H1 (cell line): Measurements from ENCODE around the gene POP7. TPM values are rescaled to one million over a fixed set of nuclear protein-coding genes. Genes with fewer than 3 reads are reported as not detected.
"Not testable (repeated sequence)": the region's sequence is repeated elsewhere in the genome, so short reads cannot be mapped to it uniquely, and the experiment has no call there.

Source experiments
- CTCF ChIA-PET: fragments of 300-600 bp; sonication (Branson Sonifier 250); formaldehyde crosslinking; loops from one replicate; lab custom pipeline; 2021; ENCODE audit not compliant: partially characterized antibody; lab: Charles Lee
- POLR2A ChIA-PET: fragments of 300-600 bp; sonication (Branson Sonifier 250); formaldehyde crosslinking; loops from one replicate; lab custom pipeline; 2021; ENCODE audit warnings: inconsistent platforms; ENCODE audit not compliant: partially characterized antibody; lab: Charles Lee
- DNase-seq, 2 experiments: peaks; one replicate each; pipeline versions ENCODE4 v3.0.0 to v3.0.0-alpha.2; 2010 to 2022; ENCODE audit warnings: low spot score in 2 of 2, low read depth in 1 of 2, mixed read lengths in 1 of 2
- FAIRE-seq: peaks from 2 replicates; lab custom pipeline; 2011; peaks lifted over from hg19 to GRCh38; lab: Jason Lieb, UNC
- H2AFZ ChIP-seq: 2 replicates; pipeline ENCODE4 v1.8.1; 2012; ENCODE audit warnings: low read length, inconsistent platforms
- H2AK5ac ChIP-seq: 2 replicates; pipeline ENCODE4 v1.6.1; 2013; ENCODE audit warnings: low read depth, low read length
- H2BK120ac ChIP-seq: replicated peaks from 2 replicates; pipeline ENCODE3; 2013; ENCODE audit warnings: low read depth, low read length, inconsistent platforms
- H2BK12ac ChIP-seq: 2 replicates; pipeline ENCODE4 v1.6.1; 2013; ENCODE audit warnings: low read depth, low read length
- H2BK15ac ChIP-seq: 2 replicates; pipeline ENCODE4 v1.6.1; 2013; ENCODE audit warnings: low read length
- H2BK20ac ChIP-seq: 2 replicates; pipeline ENCODE4 v1.6.1; 2013; ENCODE audit warnings: low read length
- H2BK5ac ChIP-seq: 2 replicates; pipeline ENCODE4 v1.6.1; 2013; ENCODE audit warnings: low read depth, low read length
- H3K14ac ChIP-seq: 2 replicates; pipeline ENCODE4 v1.6.1; 2013; ENCODE audit warnings: inconsistent platforms; ENCODE audit not compliant: insufficient read length
- H3K18ac ChIP-seq: 2 replicates; pipeline ENCODE4 v1.6.1; 2013; ENCODE audit warnings: low read length; ENCODE audit errors: extremely low read depth
- H3K23ac ChIP-seq: 2 replicates; pipeline ENCODE4 v1.6.1; 2013; ENCODE audit warnings: inconsistent platforms; ENCODE audit not compliant: insufficient read length
- H3K23me2 ChIP-seq: 2 replicates; pipeline ENCODE4 v1.6.1; 2013; ENCODE audit warnings: low read depth, low read length
- H3K27ac ChIP-seq: 2 replicates; pipeline ENCODE4 v1.6.1; 2011; ENCODE audit warnings: low read depth, low read length, inconsistent platforms
- H3K27me3 ChIP-seq, 4 experiments: replicated peaks in 1 of 4; 1 replicate in 1 of 4; 2 replicates in 3 of 4; pipeline versions ENCODE4 v1.6.1 to v1.8.1; 2011 to 2013; ENCODE audit warnings: low read length in 3 of 4, mild to moderate bottlenecking in 3 of 4, inconsistent platforms in 2 of 4, mixed read lengths in 2 of 4, moderate library complexity in 1 of 4; ENCODE audit not compliant: control insufficient read depth in 3 of 4, insufficient read depth in 3 of 4; ENCODE audit errors: extremely low read depth in 1 of 4
- H3K36me3 ChIP-seq, 4 experiments: 2 replicates each; pipeline versions ENCODE4 v1.6.1 to v1.8.1; 2011 to 2013; ENCODE audit warnings: mild to moderate bottlenecking in 4 of 4, low read length in 3 of 4, moderate library complexity in 2 of 4, control low read depth in 1 of 4, inconsistent platforms in 1 of 4; ENCODE audit not compliant: insufficient read depth in 4 of 4, control insufficient read depth in 2 of 4
- H3K4ac ChIP-seq: replicated peaks from 2 replicates; pipeline ENCODE3; 2013; ENCODE audit warnings: low read length, low read depth, mixed read lengths, inconsistent platforms; ENCODE audit not compliant: insufficient read length
- H3K4me1 ChIP-seq, 4 experiments: replicated peaks in 1 of 4; 1 replicate in 1 of 4; 2 replicates in 3 of 4; pipeline versions ENCODE4 v1.6.1 to v1.8.1; 2011 to 2013; ENCODE audit warnings: low read length in 3 of 4, inconsistent platforms in 2 of 4, mixed read lengths in 1 of 4; ENCODE audit not compliant: insufficient read depth in 4 of 4, control insufficient read depth in 3 of 4
- H3K4me2 ChIP-seq, 2 experiments: 2 replicates each; pipeline versions ENCODE4 v1.6.1 to v1.8.1; 2011 to 2013; ENCODE audit warnings: low read depth in 2 of 2, low read length in 2 of 2, control low read depth in 1 of 2, inconsistent platforms in 1 of 2, mild to moderate bottlenecking in 1 of 2; ENCODE audit not compliant: insufficient read depth in 1 of 2
- H3K4me3 ChIP-seq, 4 experiments: fragments of 200-600, 300-600 bp in 1 of 4; sonication (generic), shearing (Covaris generic), sonication (Bioruptor Twin) in 1 of 4; 2 replicates each; pipeline versions ENCODE4 v1.5.1 to v1.8.1; 2011 to 2016; ENCODE audit warnings: low read length in 4 of 4, low read depth in 3 of 4, control low read depth in 2 of 4, inconsistent platforms in 2 of 4, mild to moderate bottlenecking in 2 of 4, mixed read lengths in 1 of 4, moderate library complexity in 1 of 4; ENCODE audit not compliant: insufficient read depth in 2 of 4; ENCODE audit errors: extremely low read depth in 1 of 4
- H3K56ac ChIP-seq: replicated peaks from 2 replicates; pipeline ENCODE3; 2013; ENCODE audit warnings: low read depth, mild to moderate bottlenecking, mixed read lengths, low read length, inconsistent platforms; ENCODE audit not compliant: insufficient read length
- H3K79me1 ChIP-seq: 2 replicates; pipeline ENCODE4 v1.6.1; 2013; ENCODE audit warnings: low read depth, low read length, control low read depth
- H3K79me2 ChIP-seq, 2 experiments: 2 replicates each; pipeline versions ENCODE4 v1.6.1 to v1.8.1; 2012 to 2013; ENCODE audit warnings: low read length in 2 of 2, mild to moderate bottlenecking in 2 of 2, inconsistent platforms in 1 of 2; ENCODE audit not compliant: insufficient read depth in 2 of 2, control insufficient read depth in 1 of 2
- H3K9ac ChIP-seq, 4 experiments: replicated peaks in 1 of 4; 1 replicate in 1 of 4; 2 replicates in 3 of 4; pipeline versions ENCODE4 v1.6.1 to v1.8.1; 2011 to 2013; ENCODE audit warnings: low read depth in 3 of 4, low read length in 3 of 4, control low read depth in 2 of 4, mild to moderate bottlenecking in 2 of 4, moderate library complexity in 2 of 4, inconsistent platforms in 1 of 4; ENCODE audit errors: extremely low read depth in 1 of 4
- H3K9me3 ChIP-seq, 2 experiments: 2 replicates each; pipeline versions ENCODE4 v1.6.1 to v1.8.1; 2012 to 2013; ENCODE audit warnings: mild to moderate bottlenecking in 2 of 2, moderate library complexity in 2 of 2, control low read depth in 1 of 2, inconsistent platforms in 1 of 2, low read depth in 1 of 2, low read length in 1 of 2, mixed read lengths in 1 of 2; ENCODE audit not compliant: insufficient read depth in 2 of 2
- H4K20me1 ChIP-seq, 2 experiments: replicated peaks in 1 of 2; 2 replicates each; pipeline versions ENCODE3 to v1.8.1; 2011 to 2013; ENCODE audit warnings: inconsistent platforms in 2 of 2, low read length in 2 of 2, mild to moderate bottlenecking in 1 of 2; ENCODE audit not compliant: insufficient read depth in 2 of 2, control insufficient read depth in 1 of 2
- H4K5ac ChIP-seq: 2 replicates; pipeline ENCODE4 v1.6.1; 2013; ENCODE audit warnings: low read length, low read depth, mixed read lengths, inconsistent platforms; ENCODE audit not compliant: insufficient read length
- H4K8ac ChIP-seq: 2 replicates; pipeline ENCODE4 v1.8.0; 2013; ENCODE audit warnings: mild to moderate bottlenecking, moderate library complexity, low read length, inconsistent platforms; ENCODE audit not compliant: insufficient read depth; ENCODE audit errors: extremely low read depth
- H4K91ac ChIP-seq: replicated peaks from 2 replicates; pipeline ENCODE3; 2013; ENCODE audit warnings: low read length, mixed read lengths, inconsistent platforms; ENCODE audit not compliant: insufficient read length
- EP300 ChIP-seq, 2 experiments: IDR thresholded peaks; 1 replicate in 1 of 2; 2 replicates in 1 of 2; pipeline ENCODE4 v1.6.1; 2011 to 2012; ENCODE audit warnings: low read depth in 2 of 2, low read length in 2 of 2, mild to moderate bottlenecking in 2 of 2, borderline replicate concordance in 1 of 2, inconsistent platforms in 1 of 2, moderate library complexity in 1 of 2
- EZH2 ChIP-seq: fragments of 200-600 bp; sonication (generic); IDR thresholded peaks from 2 replicates; pipeline ENCODE4 v1.7.1; 2012; ENCODE audit warnings: low read depth, mild to moderate bottlenecking, moderate library complexity, low read length, inconsistent platforms; ENCODE audit not compliant: severe bottlenecking
- SAP30 ChIP-seq: fragments of 300-600 bp; sonication (generic); IDR thresholded peaks from 2 replicates; pipeline ENCODE4 v1.7.1; 2012; ENCODE audit warnings: low read length, moderate library complexity, mild to moderate bottlenecking, inconsistent platforms; ENCODE audit not compliant: insufficient read depth, insufficient replicate concordance
- WGBS, 2 experiments: shearing (Covaris generic) in 1 of 2; methylation state at CpG; one replicate each; pipeline versions ENCODE4 v1.1.6 to v1.1.7; 2013 to 2015; ENCODE audit warnings: low lambda C conversion rate in 2 of 2, mixed read lengths in 2 of 2, inconsistent platforms in 1 of 2, low coverage in 1 of 2, missing lambda C conversion rate in 1 of 2; ENCODE audit not compliant: insufficient replicate concordance in 2 of 2, insufficient coverage in 1 of 2, insufficient read length in 1 of 2; ENCODE audit errors: extremely low coverage in 1 of 2, missing lambda C conversion rate in 1 of 2; 5-methylcytosine and 5-hydroxymethylcytosine counted together
- polyA plus RNA-seq, 7 experiments: library from polyadenylated mRNA; depleted of rRNA in 3 of 7; stranded (reverse) in 5 of 7; unstranded in 2 of 7; fragments of >200 nt in 5 of 7; fragments of 200-250 nt in 2 of 7; gene quantifications; 1 replicate in 5 of 7; 2 replicates in 1 of 7; 4 replicates in 1 of 7; pipeline versions ENCODE4 v1.2.1 to v1.2.3, GENCODE V29; 2011 to 2013; ENCODE audit warnings: missing spikeins in 2 of 7, mixed read lengths in 2 of 7
- total RNA-seq: library from RNA; stranded (reverse); fragmentation: NEBNext Ultra II Directional; extraction: Animal tissue kit (Norgen Biotek cat#: 25700); gene quantifications from 2 replicates; pipeline ENCODE4 v1.2.1, GENCODE V29; 2021
- TF ChIP-seq, protein P1 (sequence below): IDR thresholded peaks from 2 replicates; pipeline ENCODE4 v1.6.1; 2012; ENCODE audit warnings: inconsistent platforms

Gene POP7
- total and polyA plus RNA-seq, 2 of the 8 experiments (the other 6 are each of a cell fraction or from before 2014, with no cell fraction given) = 92.5 to 135 TPM

DNA sequence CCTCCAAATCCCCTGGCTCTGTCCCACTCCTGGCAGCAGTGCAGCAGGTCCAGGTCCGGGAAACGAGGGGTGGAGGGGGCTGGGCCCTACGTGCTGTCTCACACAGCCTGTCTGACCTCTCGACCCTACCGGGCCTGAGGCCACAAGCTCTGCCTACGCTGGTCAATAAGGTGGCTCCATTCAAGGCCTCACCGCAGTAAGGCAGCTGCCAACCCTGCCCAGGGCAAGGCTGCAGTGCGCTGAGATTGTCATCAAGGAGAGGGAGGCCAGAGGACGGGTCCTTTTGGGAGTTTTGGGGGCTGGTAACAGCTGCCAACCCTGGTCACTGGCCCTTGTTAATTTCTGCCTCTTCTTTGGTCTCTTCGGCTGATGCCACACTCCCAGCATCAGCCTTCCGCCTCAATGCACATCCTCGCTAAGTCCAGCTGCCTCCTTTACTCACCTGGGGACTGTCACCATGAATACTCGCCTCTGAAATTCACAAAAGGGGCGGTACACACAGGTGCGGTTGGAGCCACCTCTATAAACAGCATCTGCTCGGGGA, 17.9 kb downstream of the POP7 start (continued):
- TF ChIP-seq, protein P1, sequence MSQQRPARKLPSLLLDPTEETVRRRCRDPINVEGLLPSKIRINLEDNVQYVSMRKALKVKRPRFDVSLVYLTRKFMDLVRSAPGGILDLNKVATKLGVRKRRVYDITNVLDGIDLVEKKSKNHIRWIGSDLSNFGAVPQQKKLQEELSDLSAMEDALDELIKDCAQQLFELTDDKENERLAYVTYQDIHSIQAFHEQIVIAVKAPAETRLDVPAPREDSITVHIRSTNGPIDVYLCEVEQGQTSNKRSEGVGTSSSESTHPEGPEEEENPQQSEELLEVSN = no peak
- TF ChIP-seq SAP30 = no peak
- TF ChIP-seq EP300 (IDR thresholded peaks at IDR 0.05; ENCODE audit: borderline replicate concordance in 1 of 2, low read depth in 2 of 2, low read length in 2 of 2) = no peak
- TF ChIP-seq EZH2 = no peak

DNA sequence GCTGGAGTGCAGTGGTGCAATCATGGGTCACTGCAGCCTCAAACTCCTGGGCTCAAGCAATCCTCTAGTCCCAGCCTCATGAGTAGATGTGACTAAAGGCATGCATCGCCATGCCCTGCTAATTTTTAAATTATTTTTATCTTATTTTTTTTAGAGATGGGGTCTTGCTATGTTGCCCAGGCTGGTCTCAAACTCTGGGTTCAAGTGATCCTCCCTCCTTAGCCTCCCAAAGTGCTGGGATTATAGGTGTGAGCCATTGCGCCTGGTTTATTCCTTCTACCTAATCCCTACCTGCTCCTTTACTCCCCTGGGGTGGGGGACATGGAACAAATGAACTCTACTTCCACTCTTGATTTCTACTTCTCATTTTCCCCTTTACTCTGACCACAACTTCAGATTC, 18.4 kb downstream of the POP7 start:
- H3K9ac ChIP-seq = not testable (repeated sequence)
- WGBS, 2 experiments = 95% methylated on average over 2 of the region's 2 CpGs; no CpG with 5 or more reads in 1 of the 2 experiments
- CTCF ChIA-PET = interaction anchor here (0.7 to 16.4 kb wide), 20 partner anchors 9 to 254 kb away, joined by 3 to 197 read pairs (median 4); partner anchors contain the start of genes POP7 and SLC12A9

More for the DNA sequence above, 18.4 kb downstream of the POP7 start:
- POLR2A ChIA-PET = interaction anchor here (0.8 to 1.6 kb wide), 4 partner anchors 17 to 112 kb away, joined by 3 to 6 read pairs (median 3); partner anchors contain the start of gene POP7
- not testable (repeated sequence) for H3K14ac ChIP-seq, H3K27ac ChIP-seq, H3K23ac ChIP-seq, H4K20me1 ChIP-seq, H3K36me3 ChIP-seq, H2AFZ ChIP-seq, H3K4ac ChIP-seq, FAIRE-seq, H3K4me2 ChIP-seq, H2BK20ac ChIP-seq, H2BK15ac ChIP-seq, H2BK120ac ChIP-seq, DNase-seq, H4K8ac ChIP-seq, H3K18ac ChIP-seq, H3K4me1 ChIP-seq, H3K79me1 ChIP-seq, H3K56ac ChIP-seq, H3K4me3 ChIP-seq, H2BK5ac ChIP-seq, H4K91ac ChIP-seq, H2BK12ac ChIP-seq, H3K9me3 ChIP-seq, H2AK5ac ChIP-seq, H3K79me2 ChIP-seq, H4K5ac ChIP-seq, H3K23me2 ChIP-seq
- H3K27me3 ChIP-seq = peaks cover 7 to 25% (median 24%) of the 10 kb centered on the region in 4 experiments
